ENCODE data around the gene GRID1. TPM values are rescaled to one million over a fixed set of nuclear protein-coding genes. Genes with fewer than 3 reads are reported as not detected.

Gene GRID1
- total RNA-seq, 2 donors from 2014 or later = 4.4 to 5.6 TPM

GRCh38 chr10:86373251-86373650, 6.7 kb upstream of the GRID1 start:
- DNase-seq (ENCODE audit: low spot score) = no peak
- intact Hi-C loops (cut with DNase I) = loop anchor here (5.0 to 10.0 kb wide), 5 partner anchors 501 to 1831 kb away; no protein-coding TSS in a partner anchor

GRCh38 chr10:86372784-86373239, 6.2 kb upstream of the GRID1 start:
- no peak for DNase-seq (ENCODE audit: low spot score)
- intact Hi-C loops (cut with DNase I) = loop anchor here (5.0 to 10.0 kb wide), 5 partner anchors 501 to 1831 kb away; no protein-coding TSS in a partner anchor

GRCh38 chr10:86372119-86372783, 5.7 kb upstream of the GRID1 start:
- intact Hi-C loops (cut with DNase I) = loop anchor here (5.0 to 10.0 kb wide), 5 partner anchors 500 to 1830 kb away; no protein-coding TSS in a partner anchor
- no peak for DNase-seq (ENCODE audit: low spot score)

DNA sequence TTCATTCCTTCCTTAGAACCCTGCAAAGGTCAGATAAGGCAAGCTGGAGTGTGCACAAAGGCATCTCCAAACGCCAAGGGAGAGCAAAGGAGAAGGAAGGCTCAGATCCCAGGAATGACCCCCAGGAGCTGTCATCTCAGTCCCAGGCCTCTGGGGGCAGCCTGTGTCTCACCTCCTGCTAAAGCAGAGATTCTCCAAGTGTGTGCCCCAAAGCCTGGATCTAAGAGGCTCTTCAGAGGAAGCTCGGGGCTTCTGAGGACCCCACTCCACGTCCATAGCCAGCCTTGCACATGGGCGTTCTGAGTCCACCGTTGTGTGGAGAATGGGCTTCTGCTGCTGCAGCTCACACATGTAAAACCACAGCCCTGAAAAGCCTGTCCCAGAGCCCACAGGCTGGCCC, 5.1 kb upstream of the GRID1 start:
- intact Hi-C loops (cut with DNase I) = loop anchor here (5.0 to 10.0 kb wide), 5 partner anchors 499 to 1829 kb away; no protein-coding TSS in a partner anchor
- no peak for DNase-seq (ENCODE audit: low spot score)

DNA sequence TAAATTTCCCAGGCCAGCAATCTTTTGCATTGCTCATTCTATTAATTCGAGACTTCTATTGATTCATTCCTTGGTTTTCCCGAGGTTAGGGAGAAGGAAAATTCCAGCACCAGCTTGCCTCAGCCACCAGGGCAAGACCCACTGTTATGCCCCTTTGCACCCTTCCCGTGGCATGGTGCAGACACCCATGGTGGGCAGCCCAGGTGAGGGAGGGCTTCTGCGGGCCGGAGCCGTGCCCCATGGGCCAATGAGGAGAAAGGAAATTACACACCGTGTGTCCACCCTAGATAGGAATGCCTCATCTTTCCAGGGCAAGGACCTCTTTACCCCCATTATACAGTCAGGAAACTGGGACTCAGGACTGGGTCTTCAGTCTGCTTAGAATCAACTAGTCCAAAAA, 4.5 kb upstream of the GRID1 start:
- intact Hi-C loops (cut with DNase I) = loop anchor here (5.0 to 10.0 kb wide), 5 partner anchors 499 to 1829 kb away; no protein-coding TSS in a partner anchor
- no peak for DNase-seq (ENCODE audit: low spot score)

DNA sequence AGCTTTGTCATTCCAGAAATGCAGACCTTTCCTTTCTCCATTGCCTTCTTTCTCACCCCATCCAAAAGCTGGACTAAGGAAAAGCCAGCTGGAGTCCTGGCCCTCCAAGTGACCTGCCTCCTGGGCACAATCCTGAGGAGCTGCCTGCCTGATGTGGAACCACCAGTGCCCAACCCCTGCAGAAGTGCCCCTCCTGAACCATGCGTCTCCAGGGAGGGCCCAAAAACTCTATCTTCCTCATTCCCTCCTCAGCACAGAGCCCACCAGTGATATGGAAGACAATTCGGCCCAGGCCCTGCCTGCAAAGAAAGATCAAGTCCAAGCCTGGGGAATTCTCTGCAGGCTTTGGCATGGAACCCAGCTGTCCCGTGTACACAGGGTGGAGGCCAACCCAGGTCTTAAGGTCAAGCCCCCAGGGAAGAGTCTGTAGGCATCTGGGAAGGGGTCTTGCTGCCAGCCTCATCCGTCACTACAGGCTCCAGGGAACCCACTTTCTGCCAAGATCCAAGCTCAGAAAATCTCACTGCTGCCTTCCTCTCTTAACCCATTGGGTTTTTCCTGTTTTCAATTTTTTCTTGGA, 3.5 kb upstream of the GRID1 start:
- DNase-seq (ENCODE audit: low spot score) = no peak
- intact Hi-C loops (cut with DNase I) = loop anchor here (5.0 to 10.0 kb wide), 5 partner anchors 498 to 1828 kb away; no protein-coding TSS in a partner anchor

- intact Hi-C loops (cut with DNase I) = no loop called here
- DNase-seq (ENCODE audit: low spot score) = no peak
These were observed 2.4 kb upstream of the GRID1 start for GRCh38 chr10:86368987-86369386.

DNA sequence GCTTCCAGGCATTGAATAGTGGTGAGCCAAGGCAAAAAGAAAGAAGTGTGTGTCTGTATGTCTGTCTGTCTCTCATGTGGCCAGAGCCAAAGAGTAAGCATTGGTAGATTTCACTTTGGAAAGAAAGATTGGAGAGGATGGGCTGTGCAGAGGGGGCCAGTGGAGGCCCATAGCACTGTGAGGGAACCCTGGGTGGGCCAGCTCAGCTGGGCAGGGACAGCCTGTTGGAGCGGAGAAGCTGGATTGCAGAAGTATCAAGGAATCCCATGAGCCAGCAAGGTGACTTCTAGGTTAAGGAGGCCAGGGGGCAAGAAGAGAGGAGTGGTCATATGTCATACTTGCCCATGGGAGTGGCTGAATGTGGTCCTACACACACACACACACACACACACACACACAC, 1.5 kb upstream of the GRID1 start:
- intact Hi-C loops (cut with DNase I) = no loop called here
- peak; percentile 50 for DNase-seq (ENCODE audit: low spot score)

- no peak for DNase-seq (ENCODE audit: low spot score)
- intact Hi-C loops (cut with DNase I) = no loop called here
These were observed 757 bp upstream of the GRID1 start for GRCh38 chr10:86367152-86367951.

DNA sequence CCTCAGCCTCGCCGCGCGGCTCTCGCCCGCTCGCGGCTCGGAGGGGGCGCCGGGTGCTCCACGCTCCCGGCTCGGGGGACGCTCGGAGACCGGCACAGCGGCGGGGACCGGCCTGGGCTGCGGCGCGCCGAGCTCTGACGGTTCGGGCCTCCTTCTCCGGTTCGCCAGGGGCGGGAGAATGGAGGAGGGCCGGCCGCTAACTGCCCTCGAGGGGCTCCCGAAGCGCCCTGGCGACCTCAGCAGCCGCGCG, 232 bp upstream of the GRID1 start:
- intact Hi-C loops (cut with DNase I) = no loop called here
- DNase-seq (ENCODE audit: low spot score) = no peak

DNA sequence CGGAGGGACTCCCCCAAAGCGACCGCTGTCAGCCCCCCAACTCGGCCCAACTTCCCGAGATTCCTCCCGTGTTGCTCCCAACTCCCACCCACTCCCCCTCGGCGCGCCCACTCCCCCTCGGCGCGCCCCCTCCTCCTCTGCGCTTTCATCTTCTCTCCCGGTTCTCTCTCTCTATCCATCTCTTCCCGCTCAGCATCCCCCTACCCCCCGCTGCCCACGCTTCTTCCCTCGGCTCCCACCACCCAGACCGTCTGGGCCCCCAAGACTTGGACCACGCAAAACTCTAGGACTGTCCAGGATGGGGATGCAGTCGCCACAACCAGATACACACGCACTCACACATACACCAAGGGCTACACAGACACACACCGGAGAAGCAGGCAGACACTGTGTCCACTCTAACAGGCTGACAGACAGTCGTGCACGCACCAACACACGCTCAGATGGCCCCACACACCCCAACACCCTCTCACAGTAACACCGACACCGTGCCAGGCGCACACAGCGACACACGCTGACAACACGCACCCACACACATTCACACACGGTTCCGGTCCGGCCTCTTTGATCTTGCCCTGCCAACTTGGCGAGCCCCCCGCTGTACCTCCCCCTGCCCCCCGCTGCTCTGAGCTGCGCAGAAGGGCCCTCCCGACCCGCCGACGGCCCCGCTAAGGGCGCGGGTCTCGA, 1.1 kb downstream of the GRID1 start:
- intact Hi-C loops (cut with DNase I) = no loop called here
- DNase-seq (ENCODE audit: low spot score) = peak; percentile 66

DNA sequence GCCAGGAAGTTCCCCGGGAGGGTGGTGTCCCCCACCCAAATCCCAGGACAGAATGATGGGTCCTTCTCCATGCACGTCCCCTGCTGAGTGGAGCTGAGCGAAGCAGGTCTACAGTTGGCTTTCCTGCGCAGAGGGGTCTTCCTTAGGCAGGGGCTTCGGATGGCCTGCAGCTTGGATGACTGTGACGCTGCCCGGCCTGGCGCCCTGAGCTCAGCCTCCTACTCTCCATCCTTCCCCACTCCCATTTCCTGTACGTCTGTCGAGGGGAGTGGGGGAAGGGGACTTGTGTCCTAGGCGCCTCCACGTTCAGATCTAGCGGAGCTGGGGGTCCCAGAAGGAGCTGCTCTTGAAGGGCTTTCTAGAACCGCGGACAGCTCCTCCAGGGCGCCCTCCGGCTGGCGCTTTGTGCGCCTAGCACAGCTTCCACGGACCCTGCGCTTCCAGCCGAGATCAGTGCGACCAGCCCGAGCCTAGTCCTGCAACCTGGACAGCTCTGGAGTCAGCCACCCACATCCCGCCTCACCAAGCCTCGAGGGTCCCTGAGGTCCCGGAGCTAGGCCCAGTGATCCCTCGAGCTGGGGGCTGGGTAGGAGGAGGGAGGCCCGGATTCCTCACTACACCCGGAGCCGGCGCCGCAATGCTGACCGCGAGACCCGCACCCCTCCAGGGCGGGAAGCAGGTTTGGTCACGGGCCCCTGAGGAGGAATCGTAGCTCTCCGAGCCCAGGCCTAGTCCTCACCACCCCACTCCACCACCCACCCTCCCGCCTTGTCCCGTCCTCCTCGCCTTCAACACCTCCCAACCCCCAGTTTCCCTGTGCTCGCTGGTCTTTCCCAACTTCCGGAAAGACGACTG, 1.9 kb downstream of the GRID1 start:
- intact Hi-C loops (cut with DNase I) = no loop called here
- peak; percentile 76 for DNase-seq (ENCODE audit: low spot score)

DNA sequence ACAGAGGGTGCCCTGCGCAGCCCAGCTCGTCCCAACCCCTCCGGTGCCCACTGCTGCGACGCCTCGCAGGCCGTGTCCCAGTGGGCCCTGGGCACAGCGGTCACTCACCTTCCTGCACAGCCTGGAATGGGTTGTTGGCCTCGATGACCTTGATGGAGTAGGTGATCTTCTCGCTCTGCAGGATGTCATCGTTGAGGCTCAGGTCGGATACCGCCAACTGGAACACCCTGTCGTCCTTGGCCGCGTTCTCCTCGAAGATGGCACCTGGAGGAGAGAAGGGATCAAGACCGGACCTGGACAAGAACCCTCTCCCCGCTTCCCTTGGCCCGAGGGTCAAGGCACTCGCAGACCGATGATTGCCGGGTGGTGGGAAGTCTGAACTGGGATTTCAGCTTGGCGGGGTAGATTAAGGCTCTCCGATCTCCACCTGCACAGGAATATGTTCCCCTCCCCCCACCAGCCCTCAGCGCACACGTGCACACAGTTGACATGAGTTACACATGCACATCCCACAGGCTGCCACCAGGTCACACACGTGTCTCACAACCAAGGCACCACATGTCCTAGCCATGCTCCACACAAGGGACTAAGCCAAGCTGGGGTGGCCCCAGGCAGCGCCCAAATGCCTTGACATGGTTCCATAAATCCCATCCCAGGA, 2.6 kb downstream of the GRID1 start:
- intact Hi-C loops (cut with DNase I) = no loop called here
- peak; percentile 72 for DNase-seq (ENCODE audit: low spot score)

- intact Hi-C loops (cut with DNase I) = no loop called here
- DNase-seq (ENCODE audit: low spot score) = peak; percentile 81
These were observed 3.3 kb downstream of the GRID1 start for GRCh38 chr10:86363184-86363832.

GRCh38 chr10:86362586-86363183, 3.9 kb downstream of the GRID1 start:
- intact Hi-C loops (cut with DNase I) = no loop called here
- DNase-seq (ENCODE audit: low spot score) = peak; percentile 26

DNA sequence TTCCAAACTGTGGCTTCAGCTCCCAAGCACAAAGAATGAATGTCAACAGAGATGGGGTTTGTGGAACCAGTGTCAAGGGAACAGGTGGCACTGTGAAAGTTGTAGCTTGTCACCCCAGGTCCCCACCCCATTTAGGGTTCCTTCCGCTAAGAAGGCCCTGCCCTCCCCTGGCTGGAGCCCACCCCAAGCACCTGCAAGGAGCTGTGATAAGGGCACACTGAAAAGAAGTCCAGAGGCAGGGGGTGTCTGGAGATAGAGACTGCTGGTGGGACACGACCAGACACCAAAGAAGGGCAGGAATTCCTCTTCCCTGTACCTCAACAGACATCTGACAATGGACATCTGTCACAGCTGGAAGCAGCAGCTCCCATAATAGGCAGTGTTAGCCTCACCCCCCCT, 4.5 kb downstream of the GRID1 start:
- intact Hi-C loops (cut with DNase I) = no loop called here
- DNase-seq (ENCODE audit: low spot score) = peak; percentile 40

Data from posterior vena cava (tissue), 2 donors.